ENCODE data around the gene PTPRE. TPM values are rescaled to one million over a fixed set of nuclear protein-coding genes. Genes with fewer than 3 reads are reported as not detected.

PTPRE gene
- total RNA-seq, 1 experiment from 2014 or later = 3.1 TPM

GRCh38 chr10:127933271-127933670 is 26.4 kb downstream of the PTPRE start:
- H3K4me3 Mint-ChIP-seq = no peak overlapping the region
- H3K9me3 Mint-ChIP-seq = peaks cover 3% of the 10 kb centered on the region; the same call in 1 of the 2 replicates
- TF ChIP-seq FOXP4 (CRISPR knock-in tag; IDR thresholded peaks at IDR 0.05) (no peak), ELF4 (CRISPR knock-in tag; IDR thresholded peaks at IDR 0.05; ENCODE audit: low read depth) (no peak), NFE2L1 (CRISPR knock-in tag; IDR thresholded peaks at IDR 0.05) (no peak), ZNF512 (CRISPR knock-in tag; IDR thresholded peaks at IDR 0.05; ENCODE audit: borderline replicate concordance) (no peak), TCF7 (CRISPR knock-in tag; IDR thresholded peaks at IDR 0.05; ENCODE audit: low read depth) (no peak), NR1H2 (CRISPR knock-in tag; IDR thresholded peaks at IDR 0.05) (no peak), TP53 (CRISPR knock-in tag; IDR thresholded peaks at IDR 0.05) (no peak), GRHL2 (CRISPR knock-in tag; IDR thresholded peaks at IDR 0.05; ENCODE audit: insufficient replicate concordance, severe bottlenecking) (no peak), ZBTB43 (CRISPR knock-in tag; IDR thresholded peaks at IDR 0.05) (no peak), USF2 (CRISPR knock-in tag; IDR thresholded peaks at IDR 0.05) (no peak)
- TF ChIP-seq, protein P1, sequence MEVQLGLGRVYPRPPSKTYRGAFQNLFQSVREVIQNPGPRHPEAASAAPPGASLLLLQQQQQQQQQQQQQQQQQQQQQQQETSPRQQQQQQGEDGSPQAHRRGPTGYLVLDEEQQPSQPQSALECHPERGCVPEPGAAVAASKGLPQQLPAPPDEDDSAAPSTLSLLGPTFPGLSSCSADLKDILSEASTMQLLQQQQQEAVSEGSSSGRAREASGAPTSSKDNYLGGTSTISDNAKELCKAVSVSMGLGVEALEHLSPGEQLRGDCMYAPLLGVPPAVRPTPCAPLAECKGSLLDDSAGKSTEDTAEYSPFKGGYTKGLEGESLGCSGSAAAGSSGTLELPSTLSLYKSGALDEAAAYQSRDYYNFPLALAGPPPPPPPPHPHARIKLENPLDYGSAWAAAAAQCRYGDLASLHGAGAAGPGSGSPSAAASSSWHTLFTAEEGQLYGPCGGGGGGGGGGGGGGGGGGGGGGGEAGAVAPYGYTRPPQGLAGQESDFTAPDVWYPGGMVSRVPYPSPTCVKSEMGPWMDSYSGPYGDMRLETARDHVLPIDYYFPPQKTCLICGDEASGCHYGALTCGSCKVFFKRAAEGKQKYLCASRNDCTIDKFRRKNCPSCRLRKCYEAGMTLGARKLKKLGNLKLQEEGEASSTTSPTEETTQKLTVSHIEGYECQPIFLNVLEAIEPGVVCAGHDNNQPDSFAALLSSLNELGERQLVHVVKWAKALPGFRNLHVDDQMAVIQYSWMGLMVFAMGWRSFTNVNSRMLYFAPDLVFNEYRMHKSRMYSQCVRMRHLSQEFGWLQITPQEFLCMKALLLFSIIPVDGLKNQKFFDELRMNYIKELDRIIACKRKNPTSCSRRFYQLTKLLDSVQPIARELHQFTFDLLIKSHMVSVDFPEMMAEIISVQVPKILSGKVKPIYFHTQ (CRISPR knock-in tag; IDR thresholded peaks at IDR 0.05) = no peak
- ATAC-seq (no peak), DNase-seq (ENCODE audit: low spot score) (no peak)
- POLR2A ChIA-PET = no interaction called here
- H3K27ac Mint-ChIP-seq = no peak overlapping the region
- peaks cover 22% of the 10 kb centered on the region for H3K4me1 Mint-ChIP-seq
- CTCF ChIA-PET = no interaction called here
- H3K27me3 Mint-ChIP-seq (ENCODE audit: low read depth) = no peaks in the 10 kb centered on the region
- H3K36me3 Mint-ChIP-seq = no peaks in the 10 kb centered on the region

DNA sequence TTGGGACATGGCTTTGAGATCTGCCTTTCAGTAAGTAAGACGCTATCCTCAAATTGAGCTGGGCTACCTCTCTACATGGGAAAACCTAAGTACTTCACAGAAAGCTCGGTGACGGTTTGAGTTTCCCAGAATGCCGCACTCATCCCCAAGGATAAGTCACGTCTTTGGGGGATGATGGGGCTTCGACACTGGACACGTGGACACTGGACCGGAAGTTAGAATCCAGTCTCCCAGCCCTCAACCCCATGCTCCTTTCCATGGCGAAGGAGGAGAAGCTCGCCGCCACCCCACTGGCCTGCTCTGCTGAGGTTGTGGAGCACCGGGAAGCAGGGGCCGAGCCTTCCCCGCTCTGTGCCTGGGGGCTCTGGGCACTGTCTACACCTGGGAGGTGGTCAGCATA is 27.5 kb downstream of the PTPRE start:
- peaks cover 3% of the 10 kb centered on the region; the same call in 1 of the 2 replicates for H3K9me3 Mint-ChIP-seq
- DNase-seq (ENCODE audit: low spot score) = no peak
- no peak overlapping the region for H3K27ac Mint-ChIP-seq
- H3K36me3 Mint-ChIP-seq = no peaks in the 10 kb centered on the region
- CTCF ChIA-PET = no interaction called here
- H3K4me1 Mint-ChIP-seq = peaks cover 20% of the 10 kb centered on the region
- ATAC-seq = no peak
- no peaks in the 10 kb centered on the region for H3K27me3 Mint-ChIP-seq (ENCODE audit: low read depth)
- TF ChIP-seq AFF4 (CRISPR knock-in tag; IDR thresholded peaks at IDR 0.05; ENCODE audit: borderline replicate concordance) (no peak), ZNF263 (CRISPR knock-in tag; IDR thresholded peaks at IDR 0.05; ENCODE audit: low read depth) (no peak), TEAD4 (CRISPR knock-in tag; IDR thresholded peaks at IDR 0.05) (no peak), NFE2L1 (CRISPR knock-in tag; IDR thresholded peaks at IDR 0.05) (no peak), JUN (CRISPR knock-in tag; IDR thresholded peaks at IDR 0.05) (no peak), ZNF138 (CRISPR knock-in tag; conservative IDR thresholded peaks at IDR 0.05) (no peak)
- POLR2A ChIA-PET = interaction anchor here (0.5 kb wide), 1 partner anchor 27 kb away, joined by 5 read pairs; no protein-coding TSS in a partner anchor
- H3K4me3 Mint-ChIP-seq = no peak overlapping the region
